Fibroblast of the conjunctiva (primary cell): ENCODE measurements around the gene LIN7C.
A peak's percentile ranks its signal among the peaks of the same experiment; 100 is the strongest.
"Not testable (repeated sequence)": the region's sequence is repeated elsewhere in the genome, so short reads cannot be mapped to it uniquely, and the experiment has no call there.

Experiments
- DNase-seq: peaks from one replicate; pipeline ENCODE4 v3.0.0-alpha.2; 2010; ENCODE audit warnings: low read depth

Gene LIN7C

DNA sequence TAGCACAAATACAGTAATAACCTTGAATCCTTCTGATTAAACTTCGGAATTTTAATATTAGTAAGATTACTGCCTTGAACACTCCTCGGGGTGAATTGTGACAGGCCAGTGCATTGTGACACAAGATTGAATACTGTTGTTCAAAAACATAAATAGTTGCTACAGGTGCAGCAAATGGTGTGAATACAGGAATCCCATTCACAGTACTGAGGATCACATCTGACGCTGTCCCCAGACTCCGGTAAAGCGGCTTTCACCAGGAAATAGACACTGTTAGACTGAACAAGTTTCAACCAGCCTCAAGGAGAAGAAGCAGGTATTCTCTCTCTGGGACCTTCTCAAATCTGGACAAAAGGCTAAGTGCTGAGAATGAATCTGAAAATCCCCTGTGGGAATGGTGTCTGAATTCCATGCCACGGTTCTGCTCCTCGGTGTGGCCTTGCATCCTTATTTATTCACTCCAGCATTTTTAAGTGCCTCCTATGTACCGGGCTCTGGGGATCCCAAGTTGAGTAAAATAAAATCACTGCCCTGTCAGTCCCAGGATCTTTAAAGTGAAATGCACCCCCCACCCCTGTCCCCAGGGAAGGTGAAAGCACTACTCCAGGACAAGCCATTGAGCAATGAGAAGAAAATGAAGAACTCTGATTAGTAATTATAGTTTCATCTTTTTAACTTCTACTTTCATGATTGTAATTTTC, 37.4 kb downstream of the LIN7C start:
- no peak for DNase-seq

DNA sequence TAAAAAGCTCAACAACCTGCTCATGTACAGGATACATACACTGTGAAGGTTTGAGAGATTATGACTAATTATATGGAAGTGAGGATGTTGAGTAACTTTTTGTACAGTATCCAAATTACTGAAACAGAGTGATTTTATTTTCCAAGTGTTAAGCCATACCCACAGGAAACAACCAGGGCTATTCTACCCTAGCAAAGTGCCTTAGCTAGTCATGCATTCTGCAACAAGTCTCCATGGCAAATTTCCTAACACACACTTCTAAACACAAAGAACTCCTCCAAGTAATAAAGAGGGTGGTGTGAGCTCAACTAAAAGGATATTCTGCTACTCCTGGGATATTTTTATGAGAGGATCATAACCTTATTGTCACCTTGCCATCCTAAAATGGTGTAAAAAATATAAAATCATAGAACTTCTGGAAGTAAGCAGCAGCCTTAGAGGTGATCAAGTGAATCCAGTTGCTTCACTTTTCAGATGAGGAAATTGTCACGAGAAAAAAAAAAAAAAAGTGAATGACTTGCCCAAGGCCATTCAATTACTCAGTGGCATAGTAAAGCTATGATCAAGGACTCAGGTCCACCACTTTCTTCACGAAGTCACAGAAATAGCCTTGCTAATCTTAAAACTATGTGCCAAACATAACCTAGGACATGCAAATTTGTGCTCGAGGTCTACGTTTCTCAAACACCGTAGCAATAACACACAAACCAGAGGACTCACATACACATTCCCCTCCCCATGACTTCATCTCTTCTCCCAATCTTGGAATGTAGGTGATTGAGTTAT, 38.2 kb downstream of the LIN7C start:
- DNase-seq: peak; percentile 55

DNA sequence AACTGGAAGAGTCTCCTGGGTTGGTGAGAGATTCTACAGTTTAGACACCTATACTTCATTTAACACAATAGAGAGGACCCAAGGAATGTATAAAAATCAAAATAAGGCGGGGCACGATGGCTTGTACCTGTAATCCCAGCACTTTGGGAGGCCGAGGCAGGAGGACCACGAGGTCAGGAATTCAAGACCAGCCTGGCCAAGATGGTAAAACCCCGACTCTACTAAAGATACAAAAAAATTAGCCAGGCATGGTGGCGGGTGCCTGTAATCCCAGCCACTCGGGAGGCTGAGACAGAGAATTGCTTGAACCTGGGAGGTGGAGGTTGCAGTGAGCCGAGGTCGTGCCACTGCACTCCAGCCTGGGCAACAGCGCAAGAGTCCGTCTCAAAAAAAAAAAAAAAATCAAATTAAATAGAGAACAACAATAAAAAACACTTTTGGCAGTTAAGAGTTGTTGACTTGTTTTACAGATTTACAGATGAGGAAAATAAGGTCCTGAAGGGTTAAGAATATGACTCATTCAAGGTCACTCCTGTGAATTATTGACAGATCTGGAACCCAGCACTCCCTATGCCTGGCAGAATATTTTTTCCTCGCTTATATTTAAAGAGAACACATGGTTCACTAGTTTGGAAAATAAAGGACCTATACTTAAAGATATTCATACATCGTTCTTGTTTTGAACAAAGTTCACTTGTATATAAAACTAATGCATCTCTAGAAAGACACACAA, 39.2 kb downstream of the LIN7C start:
- no peak for DNase-seq

DNA sequence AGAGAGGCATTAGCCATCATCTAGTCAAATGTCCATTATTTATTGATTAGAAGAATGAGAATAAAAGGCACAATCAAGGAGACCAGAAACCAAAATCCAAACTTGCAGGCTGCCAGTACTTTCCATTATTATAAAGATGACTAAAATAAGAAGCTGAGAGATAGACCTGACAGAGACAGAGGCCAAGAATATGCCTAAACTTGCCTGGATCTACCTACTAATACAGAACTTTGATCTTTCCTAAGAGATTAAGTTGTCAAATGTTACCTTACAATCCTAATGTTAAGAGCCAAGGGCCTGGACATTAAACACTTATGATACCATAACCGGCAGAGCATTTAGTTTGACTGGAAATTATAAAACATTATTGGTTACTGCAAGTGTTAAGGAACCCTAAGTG, 40.2 kb downstream of the LIN7C start:
- no peak for DNase-seq

DNA sequence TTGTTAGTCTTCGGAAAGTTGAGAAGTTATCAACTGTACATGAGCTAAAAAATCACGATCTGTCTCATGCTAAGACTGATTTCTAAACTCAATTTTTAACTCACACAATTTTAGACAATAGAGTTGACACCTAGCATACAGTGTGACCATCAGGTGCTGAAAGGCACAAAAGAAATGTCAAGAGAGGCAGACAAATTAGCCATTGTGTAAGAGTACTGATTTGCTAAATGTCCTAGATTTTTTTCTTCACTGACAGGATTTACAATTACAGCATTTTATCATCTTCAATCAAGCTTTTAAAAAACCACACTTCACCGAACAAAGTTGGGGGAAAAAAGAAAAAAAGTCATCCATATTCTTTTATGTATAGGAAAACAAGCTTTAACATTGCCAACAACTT, 40.9 kb downstream of the LIN7C start:
- DNase-seq: no peak

DNA sequence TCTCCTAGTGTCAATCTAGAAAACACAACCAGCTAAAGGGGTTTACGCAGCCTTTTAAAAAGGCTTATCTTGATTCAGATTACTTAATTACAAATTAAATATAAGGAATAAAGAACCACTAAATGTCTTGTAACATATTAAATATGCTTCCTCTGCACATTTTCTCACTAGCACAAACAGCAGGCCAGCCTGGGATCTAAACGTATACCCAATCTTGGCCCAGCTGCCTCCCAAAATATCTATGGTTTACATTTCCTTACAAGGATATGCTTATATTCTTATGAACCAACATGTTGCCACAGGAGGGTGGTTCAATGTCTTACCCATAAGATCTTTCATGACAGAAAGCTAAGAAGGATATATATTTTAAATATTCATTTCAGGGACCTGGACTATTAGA, 41.7 kb downstream of the LIN7C start:
- no peak for DNase-seq

DNA sequence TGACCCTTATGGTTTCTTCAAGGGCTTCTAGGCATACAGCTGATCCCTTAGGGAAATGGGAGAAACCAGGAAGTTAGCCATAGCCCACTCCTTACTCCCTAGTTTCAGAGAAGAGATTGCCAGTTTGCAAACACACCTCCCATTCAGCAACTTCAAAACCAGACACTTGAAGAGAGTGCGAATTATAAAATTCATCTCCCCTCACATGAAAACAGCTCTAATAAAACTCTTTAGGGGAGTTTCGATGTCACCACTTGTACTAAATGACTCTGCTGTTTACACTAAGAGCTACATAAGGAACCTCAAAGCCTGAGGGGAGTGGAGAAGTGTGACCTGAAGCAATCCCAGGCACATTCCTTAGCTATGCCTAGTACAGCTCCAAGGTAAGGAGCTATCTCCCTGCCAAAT, 42.3 kb downstream of the LIN7C start:
- no peak for DNase-seq

DNA sequence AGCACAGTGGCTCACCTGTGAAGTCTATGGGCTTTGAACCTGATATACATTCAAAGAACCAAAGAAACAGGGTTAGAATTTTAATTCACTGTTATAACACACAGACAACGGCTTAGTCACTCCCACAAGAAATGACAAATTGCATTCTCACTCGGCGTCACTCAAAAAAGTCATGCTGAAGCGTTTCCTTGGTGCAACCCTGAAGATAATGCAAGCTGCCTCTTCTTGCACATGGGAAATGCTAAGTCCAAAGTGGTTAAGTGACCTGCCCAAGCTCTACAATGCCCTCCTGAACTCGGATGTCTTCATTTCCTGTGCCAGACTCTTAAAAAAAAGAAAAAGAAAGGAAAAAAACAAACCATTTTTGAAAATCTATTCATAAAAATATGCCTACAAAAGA, 44.0 kb downstream of the LIN7C start:
- DNase-seq: no peak

DNA sequence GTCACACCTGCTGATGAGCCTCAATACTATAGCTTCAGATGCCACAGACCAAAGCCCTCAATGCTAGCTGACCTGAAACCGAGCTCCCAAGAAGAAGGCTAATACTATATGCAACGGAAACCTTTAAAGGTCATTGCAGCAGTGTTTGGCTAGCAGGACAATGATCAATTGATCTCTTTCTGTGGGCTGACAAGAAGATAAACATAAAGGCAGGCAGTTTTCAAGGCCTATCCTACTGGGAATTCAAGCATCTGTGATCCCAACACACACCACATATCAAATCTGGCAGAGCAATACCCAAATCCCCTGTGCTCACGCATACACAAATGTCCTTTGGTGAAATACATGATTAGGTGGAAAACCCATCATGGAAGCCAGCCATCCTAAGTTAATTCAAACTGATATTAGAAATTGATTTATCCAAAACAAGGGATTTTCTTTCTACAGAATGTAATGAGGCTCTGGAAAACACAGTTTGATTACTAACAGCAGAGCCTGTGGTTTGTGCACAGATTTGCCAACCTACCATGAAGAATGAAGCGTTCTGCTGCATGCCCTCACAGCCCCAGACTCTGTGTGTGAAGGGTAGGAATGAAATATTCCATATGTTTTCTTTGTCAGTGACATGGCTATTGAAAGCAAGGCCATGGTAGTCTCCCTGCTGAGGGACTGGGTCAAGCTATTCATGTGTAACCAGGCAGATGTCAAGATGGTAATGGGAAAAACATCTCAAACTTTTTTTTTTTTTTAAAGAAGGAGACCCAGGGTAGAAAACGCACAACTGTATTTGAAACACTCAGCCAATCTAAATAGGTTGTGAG, 46.2 kb downstream of the LIN7C start:
- DNase-seq: no peak

DNA sequence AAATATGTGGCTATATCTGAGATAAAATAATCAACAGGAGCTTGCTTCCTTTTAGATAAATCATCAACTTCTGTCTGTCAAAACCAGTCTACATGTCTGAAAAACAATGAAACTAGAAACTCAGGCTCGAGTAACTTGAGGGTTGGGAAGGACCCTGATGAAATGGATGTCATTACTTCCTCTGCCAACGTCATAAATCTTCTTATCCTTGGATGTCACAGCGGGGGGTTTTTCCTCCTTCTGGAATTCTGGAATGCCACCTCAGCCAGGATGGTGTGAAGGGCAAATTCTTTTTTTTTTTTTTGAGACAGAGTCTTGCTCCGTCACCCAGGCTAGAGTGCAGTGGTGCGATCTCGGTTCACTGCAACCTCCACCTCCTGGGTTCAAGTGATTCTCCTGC, 47.4 kb downstream of the LIN7C start:
- DNase-seq: no peak

DNA sequence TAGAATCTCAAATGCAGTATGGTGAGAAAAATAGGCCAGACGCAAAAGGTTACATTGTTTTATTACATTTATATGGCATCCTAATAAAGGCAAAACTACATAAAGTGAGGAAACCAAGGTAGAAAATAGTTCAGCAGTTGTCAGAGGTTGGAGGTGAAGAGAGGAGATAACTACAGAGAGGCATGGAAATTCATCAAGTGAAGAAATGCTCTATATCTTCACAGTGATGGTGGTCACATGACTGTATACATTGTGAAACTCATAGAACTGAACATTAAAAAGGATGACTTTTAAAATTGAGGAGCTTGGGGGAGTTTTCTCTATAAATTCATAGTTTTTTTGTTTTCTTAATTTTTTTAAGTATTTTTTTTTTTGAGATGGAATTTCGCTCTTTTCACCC, 48.4 kb downstream of the LIN7C start:
- DNase-seq: no peak

DNA sequence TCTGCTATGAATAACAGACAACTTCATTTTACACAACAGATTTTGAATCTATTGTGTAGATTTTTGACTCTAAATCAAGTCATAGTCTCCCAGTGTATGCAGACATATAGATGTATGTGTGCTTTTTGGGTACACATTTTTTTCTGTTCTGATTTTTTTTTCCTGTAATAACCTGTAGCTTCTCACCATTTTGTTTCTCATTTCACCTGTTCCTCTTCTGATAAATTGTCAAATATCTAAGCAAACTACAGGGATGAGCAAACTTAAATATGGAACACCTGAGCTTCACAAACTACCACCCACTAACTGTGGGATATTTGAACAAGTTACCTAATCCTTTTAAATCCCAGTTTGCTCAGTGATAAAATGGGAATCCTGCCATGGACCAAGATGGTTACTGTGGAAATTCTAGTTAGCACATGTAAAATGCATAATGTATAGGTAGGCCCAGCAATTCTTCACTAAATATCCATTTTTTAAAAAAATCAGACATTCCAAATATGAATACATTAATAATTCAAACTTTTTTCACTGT, 49.7 kb downstream of the LIN7C start:
- DNase-seq: no peak

DNA sequence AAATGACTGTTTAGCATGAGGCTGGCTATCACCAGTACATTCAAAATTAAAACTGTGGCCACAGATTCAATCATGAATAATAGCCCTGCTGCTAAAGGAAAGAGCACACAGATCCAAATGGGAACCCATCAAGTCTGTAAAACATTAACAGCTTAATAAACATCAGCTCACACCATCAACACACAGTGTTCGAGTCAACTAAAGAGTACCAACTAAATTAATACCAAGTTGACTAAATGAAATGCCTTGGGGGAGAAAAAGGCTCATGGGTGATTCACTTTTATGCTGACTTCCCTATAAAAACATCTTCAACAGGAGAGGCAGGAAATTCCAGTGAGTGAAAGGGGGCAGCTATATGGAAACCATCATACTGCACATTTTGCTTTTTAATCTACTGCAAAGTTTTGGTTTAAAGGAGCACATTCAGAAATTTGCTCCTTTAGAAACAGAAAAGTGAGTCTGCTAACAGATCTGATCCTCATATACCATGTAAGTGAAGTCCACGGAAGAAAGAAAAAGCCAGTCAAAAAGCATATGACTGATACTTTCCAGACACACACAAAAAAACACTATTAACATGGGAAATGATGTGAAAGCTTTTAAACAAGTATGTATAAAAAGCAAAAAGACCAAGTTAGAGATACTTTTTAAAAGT, 50.3 kb downstream of the LIN7C start:
- DNase-seq: no peak

DNA sequence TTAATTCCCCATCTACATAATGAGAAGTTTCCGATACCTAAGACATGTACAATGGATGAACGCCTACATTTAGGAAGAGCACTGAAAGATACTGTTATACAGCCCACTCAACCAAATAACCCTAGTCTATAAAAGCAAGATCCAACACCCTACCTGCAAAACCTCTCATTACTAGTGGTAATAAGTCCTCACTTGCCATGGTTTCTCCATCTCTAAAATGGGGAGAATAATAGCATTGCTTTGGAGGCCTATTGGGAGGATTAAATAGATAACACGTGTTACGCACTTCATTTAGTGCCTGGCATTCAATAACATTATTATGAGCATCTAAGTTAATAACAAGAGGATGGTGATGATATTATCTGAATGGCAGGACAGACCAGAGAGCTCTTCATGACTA, 50.9 kb downstream of the LIN7C start:
- no peak for DNase-seq

DNA sequence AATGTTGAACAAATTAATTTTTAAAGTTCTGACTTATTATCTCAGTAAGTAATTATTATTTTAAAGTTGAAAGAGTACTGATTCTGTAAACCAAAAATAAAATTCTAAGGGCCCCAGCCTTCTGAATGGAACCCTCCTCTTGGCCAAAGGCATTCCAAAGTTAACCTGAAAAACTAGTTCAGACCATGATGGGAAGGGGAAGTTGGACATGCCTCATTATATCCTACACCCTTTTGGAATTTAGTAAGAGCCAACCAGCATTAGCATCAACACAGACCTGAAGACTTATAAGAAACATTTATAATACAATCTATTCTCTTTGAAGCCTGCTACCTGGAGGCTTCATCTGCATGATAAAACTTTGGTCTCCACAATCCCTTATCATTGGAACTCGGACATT, 52.9 kb downstream of the LIN7C start:
- DNase-seq: no peak

DNA sequence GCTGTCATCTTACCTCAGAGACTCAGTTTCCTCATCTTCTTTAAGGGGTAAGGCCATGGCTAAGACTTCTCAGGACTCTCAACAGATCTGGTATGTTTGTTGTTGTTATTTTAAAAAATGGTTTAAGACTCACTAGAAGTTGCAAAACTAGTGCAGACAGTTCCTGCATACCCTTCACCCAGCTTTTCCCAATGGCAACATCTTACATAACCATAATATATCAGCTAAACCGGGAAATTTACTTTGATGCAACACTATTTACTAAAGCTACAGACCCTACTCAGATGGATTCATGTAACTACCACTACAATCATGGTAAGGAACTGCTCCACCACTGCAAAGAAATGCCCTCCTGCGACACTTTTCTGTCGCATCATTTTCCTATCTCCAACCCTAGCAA, 54.4 kb downstream of the LIN7C start:
- no peak for DNase-seq

DNA sequence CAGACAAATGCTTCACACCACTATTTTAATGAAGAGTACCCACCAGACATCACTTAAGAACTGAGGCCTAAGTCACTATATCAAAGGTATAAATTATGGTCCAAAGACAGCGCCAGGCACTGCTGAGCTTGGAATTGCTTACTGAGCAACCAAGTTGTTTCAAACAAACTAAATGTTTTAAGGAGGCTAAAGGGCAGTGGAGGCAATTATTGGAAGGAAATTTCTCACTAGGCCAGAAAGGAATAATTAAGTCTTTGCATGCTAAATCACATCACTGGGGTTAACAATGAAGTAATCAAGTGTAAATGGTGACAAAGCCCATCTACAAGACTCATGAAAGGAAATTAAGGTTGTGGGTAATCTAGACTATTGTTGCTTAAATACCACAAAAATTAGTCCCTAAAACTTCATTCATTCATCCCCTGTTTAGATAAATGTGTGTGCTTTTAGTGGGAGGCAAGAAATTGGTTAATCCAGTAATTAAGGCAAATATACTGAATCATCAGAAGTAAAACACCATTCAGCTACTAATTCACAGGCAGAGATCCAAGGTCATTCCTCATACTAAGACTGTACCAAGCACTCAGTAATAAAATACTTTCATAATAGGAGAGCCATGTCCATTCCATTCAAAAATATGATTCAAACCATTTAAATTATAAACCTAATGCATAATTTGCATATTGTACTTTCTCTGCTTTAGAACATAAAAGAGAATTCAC, 55.2 kb downstream of the LIN7C start:
- DNase-seq: no peak

DNA sequence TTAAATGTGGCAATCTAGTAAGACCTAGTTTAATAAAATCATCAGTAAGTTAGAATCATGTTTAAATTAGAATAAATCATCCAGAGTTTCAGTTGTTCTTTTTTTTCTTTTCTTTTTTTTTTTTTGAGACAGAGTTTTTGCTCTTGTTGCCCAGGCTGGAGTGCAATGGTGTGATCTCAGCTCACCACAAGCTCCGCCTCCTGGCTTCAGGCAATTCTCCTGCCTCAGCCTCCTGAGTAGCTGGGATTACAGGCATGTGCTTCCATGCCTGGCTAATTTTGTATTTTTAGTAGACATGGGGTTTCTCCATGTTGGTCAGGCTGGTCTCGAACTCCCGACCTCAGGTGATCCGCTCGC, 58.4 kb downstream of the LIN7C start:
- DNase-seq: not testable (repeated sequence)

DNA sequence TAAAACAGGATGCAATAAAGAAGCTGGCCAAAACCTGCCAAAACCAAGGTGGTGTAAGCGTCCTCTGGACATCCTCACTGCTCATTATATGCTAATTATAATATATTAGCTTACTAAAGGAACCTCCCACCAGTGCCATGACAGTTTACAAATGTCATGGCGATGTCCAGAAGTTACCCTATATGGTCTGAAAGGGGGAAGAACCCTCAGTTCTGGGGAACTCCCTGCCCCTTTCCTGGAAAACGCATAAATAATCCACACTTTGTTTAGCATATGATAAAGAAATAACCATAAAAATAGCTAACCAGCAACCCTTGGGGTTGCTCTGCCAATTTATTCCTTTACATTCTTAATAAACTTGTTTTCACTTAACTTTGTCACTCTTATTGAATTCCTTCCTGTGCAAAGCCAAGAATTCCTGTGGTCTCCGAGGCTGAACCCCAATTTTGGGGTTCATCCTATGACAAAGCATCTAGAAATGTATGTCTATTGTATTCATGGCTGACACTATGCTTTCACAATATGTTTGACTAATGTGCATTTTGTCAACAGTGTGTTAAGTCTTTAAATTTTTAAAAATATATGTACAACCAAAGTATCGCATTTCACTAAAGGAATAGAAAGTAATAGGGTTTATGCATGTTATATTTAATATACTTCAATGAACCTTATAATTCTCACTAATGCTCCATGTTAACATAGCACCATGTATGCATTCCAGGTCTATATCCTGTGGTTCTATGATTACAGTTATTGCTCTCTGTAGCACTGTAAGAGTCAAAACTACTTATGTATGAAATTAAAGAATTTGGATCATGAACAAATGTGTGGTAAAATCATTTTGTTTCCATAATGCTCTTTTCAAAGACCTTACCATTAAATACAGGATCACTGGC, 59.0 kb downstream of the LIN7C start:
- DNase-seq: no peak

DNA sequence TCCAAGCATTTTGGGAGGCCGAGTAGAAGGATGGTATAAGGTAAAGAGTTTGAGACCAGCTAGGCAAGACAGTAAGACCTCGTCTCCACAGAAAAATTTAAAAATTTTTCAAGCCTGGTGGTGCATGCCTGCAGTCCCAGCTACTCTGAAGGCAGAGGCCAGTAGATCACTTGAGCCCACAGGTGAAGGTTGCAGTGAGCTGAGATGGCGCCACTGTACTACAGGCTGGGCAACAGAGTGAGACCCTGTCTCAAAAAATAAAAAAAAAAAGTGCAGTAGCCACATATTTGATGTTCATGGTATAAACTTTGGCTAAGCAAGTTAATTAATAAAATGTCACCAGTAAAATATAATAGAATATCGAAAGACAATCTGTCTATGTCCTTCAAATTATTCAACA, 60.9 kb downstream of the LIN7C start:
- no peak for DNase-seq
